Islet precursor cell (in vitro differentiated cells): ENCODE results near the gene PDE2A.

Experiments
- DNase-seq: peaks from one replicate; pipeline ENCODE4 v3.0.0-alpha.2; 2018

The PDE2A gene

DNA sequence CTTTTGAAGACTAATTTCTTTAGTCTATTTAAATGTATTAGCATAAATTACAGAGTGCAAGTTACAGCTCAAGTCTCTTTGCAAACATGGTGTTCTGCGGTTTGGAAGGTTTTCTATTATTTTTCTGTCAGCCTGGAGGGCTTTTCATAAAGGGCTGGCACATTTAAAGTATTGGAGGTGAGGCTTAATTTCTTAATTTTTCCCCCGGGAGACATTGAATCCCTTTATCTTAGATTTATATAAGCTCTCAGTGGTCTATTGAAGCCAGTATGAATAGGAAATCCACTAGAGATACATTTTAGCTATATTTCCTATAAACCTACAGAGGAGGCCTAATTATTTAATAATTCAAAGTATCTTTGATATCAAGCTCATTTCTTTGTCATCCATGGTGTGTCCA, 137.2 kb downstream of the PDE2A start:
- DNase-seq, result no peak

DNA sequence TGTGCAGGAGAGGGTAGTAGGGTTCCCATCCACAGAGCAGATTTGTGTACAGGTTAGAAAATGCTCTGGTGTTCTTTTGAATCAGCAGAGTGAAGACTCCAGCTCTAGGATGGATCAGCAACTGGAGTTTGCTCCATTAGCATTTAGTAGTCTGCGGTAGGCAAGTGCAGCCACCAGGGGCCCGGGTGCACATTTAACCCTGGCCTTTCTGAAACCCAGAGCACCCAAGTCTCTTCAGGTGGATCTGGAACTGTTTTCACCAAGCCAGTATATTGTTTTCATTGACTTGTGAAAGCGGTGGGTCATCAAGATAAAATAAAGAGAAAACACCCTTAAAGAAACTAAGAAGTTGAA, 139.1 kb downstream of the PDE2A start:
- DNase-seq, result peak; percentile 64

DNA sequence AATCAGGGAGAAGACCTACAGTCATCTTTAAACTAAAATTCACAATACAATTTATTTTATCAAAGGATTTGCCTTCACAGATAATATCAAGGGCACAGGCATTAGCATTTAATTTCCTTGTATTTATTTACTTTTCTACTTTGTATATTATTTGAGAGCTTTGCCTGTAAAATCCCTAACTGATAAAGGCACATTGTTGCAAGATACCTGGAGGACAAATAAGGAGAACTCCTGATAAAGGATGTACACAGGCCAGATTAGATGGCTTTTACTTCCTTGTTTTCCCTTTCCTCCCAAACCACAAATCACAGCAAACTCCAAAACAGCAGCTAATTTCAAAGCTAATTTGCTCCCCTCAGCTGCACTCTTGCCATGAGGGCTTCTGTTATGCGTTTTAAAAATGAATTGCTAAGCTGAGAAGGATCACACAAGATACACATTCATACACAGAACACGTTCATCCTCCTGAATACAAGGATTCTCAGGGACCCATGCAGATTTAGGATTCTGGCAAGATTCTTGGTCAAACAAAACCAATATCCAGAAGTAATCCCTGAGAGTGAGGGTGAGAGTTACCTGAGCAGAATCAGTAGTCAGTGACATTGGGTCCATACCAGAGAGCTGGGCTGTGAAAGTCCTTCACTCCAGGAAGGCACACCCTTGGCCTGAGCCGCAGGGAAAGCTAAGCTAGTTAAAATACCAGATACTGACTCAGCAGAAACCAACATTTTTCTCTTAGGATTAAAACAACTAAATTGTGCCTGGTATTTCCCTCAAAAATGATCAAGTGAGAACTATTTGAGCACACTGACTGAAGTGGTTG, 139.6 kb downstream of the PDE2A start:
- peak; percentile 65 for DNase-seq

DNA sequence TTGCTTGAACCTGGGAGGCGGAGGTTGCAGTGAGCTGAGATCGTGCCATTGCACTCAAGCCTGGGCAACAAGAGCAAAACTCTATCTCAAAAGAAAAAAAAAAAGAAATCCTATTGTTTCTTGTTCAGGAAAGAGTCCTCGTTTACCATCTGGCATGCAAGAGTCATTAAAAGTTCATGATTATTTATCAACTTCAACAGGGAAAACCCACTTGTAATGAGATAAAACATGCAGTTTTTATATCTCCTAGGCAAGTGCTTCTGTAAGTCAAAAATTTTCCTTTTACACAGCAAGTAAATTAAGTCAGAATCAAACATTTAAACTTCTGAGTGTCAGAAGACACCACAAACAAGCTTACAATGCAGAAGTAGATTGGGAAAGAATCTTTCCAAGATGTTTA, 145.2 kb downstream of the PDE2A start:
- DNase-seq, result no peak

DNA sequence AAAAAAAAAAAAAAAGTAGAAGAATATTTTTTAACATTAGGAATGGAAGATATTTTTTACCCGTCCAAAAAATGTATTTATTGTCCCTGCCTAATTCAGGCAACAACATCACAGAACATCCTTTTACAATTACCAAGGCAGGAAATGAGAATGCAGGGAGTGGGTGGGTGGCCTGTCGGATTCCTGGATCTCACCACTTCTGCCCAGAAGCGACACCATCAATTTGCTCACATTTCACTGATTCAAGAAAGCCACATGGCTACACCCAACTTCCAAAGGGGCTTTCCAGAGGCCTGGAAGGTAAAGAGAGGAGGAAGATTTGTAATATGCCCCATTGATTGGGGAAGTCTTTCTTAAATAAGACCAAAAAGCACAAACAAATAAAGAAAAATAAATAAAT, 146.1 kb downstream of the PDE2A start:
- DNase-seq, result no peak
